Endothelial cell of umbilical vein (primary cell): ENCODE data around the gene NEDD4L. TPM values are rescaled to one million over a fixed set of nuclear protein-coding genes. Genes with fewer than 3 reads are reported as not detected.

ENCODE experiments used
- BruUV-seq: library from RNA; stranded (reverse); fragments of 400-500 nt; replicated peaks from 2 replicates; lab custom pipeline; 2021; lab: Mats Ljungman, UMichigan
- CTCF ChIA-PET: fragments of 300-600, 350-600 bp; sonication (Branson Sonifier 250); formaldehyde crosslinking; loops from one replicate; lab custom pipeline; 2021; ENCODE audit warnings: antibody characterized with exemption, inconsistent platforms; lab: Charles Lee
- POLR2A ChIA-PET: fragments of 300-600, 350-600 bp; sonication (Branson Sonifier 250); formaldehyde crosslinking; loops from one replicate; lab custom pipeline; 2021; ENCODE audit warnings: antibody characterized with exemption, inconsistent platforms; lab: Charles Lee
- DNase-seq: peaks from one replicate; pipeline ENCODE4 v3.0.0-alpha.2; 2011; ENCODE audit warnings: low read depth, low spot score
- FAIRE-seq: peaks from 2 replicates; lab custom pipeline; 2011; peaks lifted over from hg19 to GRCh38; lab: Jason Lieb, UNC
- H2AFZ ChIP-seq: 2 replicates; pipeline ENCODE4 v1.6.0; 2012; ENCODE audit warnings: low read depth, low read length, control low read depth, inconsistent platforms
- H3K27ac ChIP-seq: 2 replicates; pipeline ENCODE4 v1.5.1; 2011; ENCODE audit warnings: low read depth, mild to moderate bottlenecking, control low read depth, low read length, moderate library complexity; ENCODE audit not compliant: insufficient read depth
- H3K27me3 ChIP-seq, 2 experiments: 2 replicates each; pipeline versions ENCODE4 v1.6.0 to v1.6.1; 2011; ENCODE audit warnings: low read length in 2 of 2, mixed read lengths in 1 of 2; ENCODE audit not compliant: control insufficient read depth in 2 of 2, insufficient read depth in 2 of 2
- H3K36me3 ChIP-seq, 2 experiments: 2 replicates in 1 of 2; 3 replicates in 1 of 2; pipeline ENCODE4 v1.5.1; 2011; ENCODE audit warnings: low read length in 2 of 2, mild to moderate bottlenecking in 1 of 2, moderate library complexity in 1 of 2; ENCODE audit not compliant: control insufficient read depth in 2 of 2, insufficient read depth in 2 of 2; ENCODE audit errors: extremely low read depth in 1 of 2
- H3K4me1 ChIP-seq: 3 replicates; pipeline ENCODE4 v1.5.1; 2011; ENCODE audit warnings: mild to moderate bottlenecking, low read length; ENCODE audit not compliant: control insufficient read depth, insufficient read depth; ENCODE audit errors: extremely low read depth
- H3K4me2 ChIP-seq: 2 replicates; pipeline ENCODE4 v1.6.1; 2011; ENCODE audit warnings: low read length, control low read depth, mixed read lengths; ENCODE audit not compliant: insufficient read depth
- H3K4me3 ChIP-seq, 3 experiments: fragments of 200-600 bp in 1 of 3; sonication (generic), shearing (Covaris generic) in 1 of 3; replicated peaks in 1 of 3; 2 replicates each; pipeline ENCODE4 v1.5.1; 2011 to 2016; ENCODE audit warnings: control low read depth in 3 of 3, low read length in 3 of 3, mild to moderate bottlenecking in 2 of 3, inconsistent platforms in 1 of 3, low read depth in 1 of 3, moderate library complexity in 1 of 3; ENCODE audit not compliant: insufficient read depth in 1 of 3
- H3K79me2 ChIP-seq: 2 replicates; pipeline ENCODE4 v1.6.0; 2012; ENCODE audit warnings: low read length, inconsistent platforms; ENCODE audit not compliant: control insufficient read depth, insufficient read depth
- H3K9ac ChIP-seq: replicated peaks from 2 replicates; pipeline ENCODE3; 2011; ENCODE audit warnings: low read length, control low read depth; ENCODE audit not compliant: insufficient read depth; ENCODE audit errors: extremely low read depth
- H3K9me1 ChIP-seq: replicated peaks from 3 replicates; pipeline ENCODE4 v1.6.0; 2011; ENCODE audit warnings: mild to moderate bottlenecking, low read length; ENCODE audit not compliant: control insufficient read depth, insufficient read depth; ENCODE audit errors: extremely low read depth
- H3K9me3 ChIP-seq: replicated peaks from 2 replicates; pipeline ENCODE4 v1.5.1; 2012; ENCODE audit warnings: low read length, inconsistent platforms; ENCODE audit not compliant: control insufficient read depth, insufficient read depth
- H4K20me1 ChIP-seq: replicated peaks from 2 replicates; pipeline ENCODE3; 2011; ENCODE audit warnings: mild to moderate bottlenecking, low read length; ENCODE audit not compliant: control insufficient read depth, insufficient read depth; ENCODE audit errors: extremely low read depth
- CTCF ChIP-seq, 2 donors: IDR thresholded peaks; 1 replicate in 1 of 2; 2 replicates in 1 of 2; pipeline ENCODE4 v1.5.1; 2011; ENCODE audit warnings: low read length in 2 of 2, mild to moderate bottlenecking in 2 of 2, moderate library complexity in 2 of 2, control low read depth in 1 of 2, inconsistent platforms in 1 of 2, low read depth in 1 of 2; ENCODE audit not compliant: insufficient read depth in 1 of 2; ENCODE audit errors: extremely low read depth in 1 of 2
- EZH2 ChIP-seq: IDR thresholded peaks from 2 replicates; pipeline ENCODE4 v1.6.1; 2012; ENCODE audit warnings: borderline replicate concordance, low read depth, mild to moderate bottlenecking, moderate library complexity, low read length, inconsistent platforms; ENCODE audit not compliant: severe bottlenecking
- FOS ChIP-seq: IDR thresholded peaks from 2 replicates; pipeline ENCODE4 v1.6.1; 2011; ENCODE audit warnings: mild to moderate bottlenecking, low read length, moderate library complexity, borderline replicate concordance; ENCODE audit not compliant: insufficient read depth
- GATA2 ChIP-seq: IDR thresholded peaks from 2 replicates; pipeline ENCODE4 v1.7.0; 2011; ENCODE audit warnings: low read depth, mild to moderate bottlenecking, moderate library complexity, mixed read lengths, low read length; ENCODE audit not compliant: insufficient read length, insufficient read depth
- JUN ChIP-seq: IDR thresholded peaks from 2 replicates; pipeline ENCODE4 v1.6.1; 2011; ENCODE audit warnings: borderline replicate concordance, low read depth; ENCODE audit not compliant: insufficient read length, insufficient read depth
- MAX ChIP-seq: IDR thresholded peaks from 2 replicates; pipeline ENCODE4 v1.6.1; 2011; ENCODE audit not compliant: insufficient read depth, insufficient read length
- MYC ChIP-seq: IDR thresholded peaks from one replicate; pipeline ENCODE4 v1.6.1; 2011; ENCODE audit warnings: mild to moderate bottlenecking, low read depth, low read length
- POLR2A ChIP-seq: IDR thresholded peaks from 2 replicates; pipeline ENCODE4 v1.6.1; 2012; ENCODE audit warnings: low read depth, mild to moderate bottlenecking, control low read depth, low read length
- POLR2AphosphoS5 ChIP-seq: IDR thresholded peaks from 2 replicates; pipeline ENCODE4 v1.6.1; 2012; ENCODE audit warnings: low read depth, mild to moderate bottlenecking, control low read depth, low read length, moderate library complexity; ENCODE audit not compliant: insufficient read depth
- dilution Hi-C: fragments of 300-500 bp; cut with MboI; formaldehyde crosslinking; loops from one replicate; pipeline ENCODE4 v1.15.0; 2019; ENCODE audit warnings: low sequenced_read_pairs; ENCODE audit not compliant: extremely low pct_ligation_motif_present
- intact Hi-C: fragments of 100-400 bp; cut with micrococcal nuclease; formaldehyde crosslinking; loops from one replicate; pipeline ENCODE4 v1.10.0; 2022
- polyA plus RNA-seq, 4 experiments: library from polyadenylated mRNA; depleted of rRNA in 3 of 4; stranded (reverse) in 3 of 4; unstranded in 1 of 4; fragments of >200 nt; gene quantifications; 2 replicates each; pipeline versions ENCODE4 v1.2.1 to v1.2.3, GENCODE V29; 2011 to 2012; ENCODE audit warnings: missing spikeins in 1 of 4
- total RNA-seq: library from RNA; stranded (reverse); gene quantifications from 2 replicates; pipeline ENCODE4 v1.2.3, GENCODE V29; 2021

The NEDD4L gene
- total and polyA plus RNA-seq, 2 donors (not counting 3 experiments of a cell fraction or from before 2014, with no cell fraction given): 20.5 to 78.9 TPM

- POLR2A ChIA-PET: no interaction called here
- no peak overlapping the region for H3K4me2 ChIP-seq
- CTCF ChIA-PET: no interaction called here
- no peaks in the 10 kb centered on the region for H3K79me2 ChIP-seq
- TF ChIP-seq POLR2AphosphoS5 (no peak), EZH2 (no peak), GATA2 (no peak), JUN (no peak), CTCF (IDR thresholded peaks at IDR 0.05; ENCODE audit: extremely low read depth in 1 of 2, insufficient read depth in 1 of 2, low read depth in 1 of 2, low read length in 2 of 2) (no peak), POLR2A (no peak), MAX (no peak), MYC (no peak), FOS (no peak)
- H3K4me3 ChIP-seq: no peak overlapping the region
- H3K27ac ChIP-seq: no peak overlapping the region
- H3K9ac ChIP-seq: no peak overlapping the region
- BruUV-seq: no TSS peak
- H2AFZ ChIP-seq: no peak overlapping the region
- H3K27me3 ChIP-seq: no peaks in the 10 kb centered on the region
- dilution Hi-C loops: no loop called here
- FAIRE-seq (no peak), DNase-seq (no peak)
- H3K9me1 ChIP-seq: no peaks in the 10 kb centered on the region
- H3K4me1 ChIP-seq: no peaks in the 10 kb centered on the region
- intact Hi-C loops: no loop called here
- H3K36me3 ChIP-seq: peaks cover 2 to 18% of the 10 kb centered on the region in 2 experiments
- H4K20me1 ChIP-seq: no peaks in the 10 kb centered on the region
- no peaks in the 10 kb centered on the region for H3K9me3 ChIP-seq
Observed at GRCh38 chr18:58370038-58370580, 326.1 kb downstream of the NEDD4L start.
